GM12878 (cell line): ENCODE results near the gene STAT5B.

Experiments
- BRCA1 ChIP-seq: IDR thresholded peaks from 2 replicates; pipeline ENCODE4 v1.6.1; 2011; ENCODE audit warnings: low read depth, low read length, improper control_type of control experiment
- CTCF ChIP-seq, 3 experiments: IDR thresholded peaks in 2 of 3; conservative IDR thresholded peaks in 1 of 3; 2 replicates each; pipeline ENCODE4 v1.5.1; 2011; ENCODE audit warnings: low read depth in 3 of 3, low read length in 3 of 3, mild to moderate bottlenecking in 3 of 3, control low read depth in 2 of 3, moderate library complexity in 2 of 3, inconsistent platforms in 1 of 3, mixed read lengths in 1 of 3; ENCODE audit not compliant: control insufficient read depth in 2 of 3, insufficient read depth in 1 of 3; ENCODE audit errors: extremely low read depth in 1 of 3
- ETV6 ChIP-seq, 2 experiments: fragments of 450-650 bp in 1 of 2; IDR thresholded peaks in 1 of 2; conservative IDR thresholded peaks in 1 of 2; 2 replicates each; pipeline ENCODE4 v1.6.1; 2014; ENCODE audit warnings: antibody characterized with exemption in 1 of 2, borderline replicate concordance in 1 of 2, low read depth in 1 of 2, mild to moderate bottlenecking in 1 of 2, moderate library complexity in 1 of 2
- IKZF2 ChIP-seq, 2 experiments: fragments of 450-650 bp; IDR thresholded peaks; 2 replicates each; pipeline ENCODE4 v1.6.1; 2017; ENCODE audit warnings: mild to moderate bottlenecking in 2 of 2, moderate library complexity in 2 of 2
- MXI1 ChIP-seq: fragments of 150-350 bp; IDR thresholded peaks from 2 replicates; pipeline ENCODE4 v1.6.1; 2011; ENCODE audit warnings: low read depth, mild to moderate bottlenecking, inconsistent platforms, low read length, improper control_type of control experiment
- POLR2AphosphoS5 ChIP-seq: IDR thresholded peaks from 2 replicates; pipeline ENCODE4 v1.6.1; 2011; ENCODE audit warnings: mild to moderate bottlenecking, low read length, inconsistent platforms
- ZNF274 ChIP-seq: IDR thresholded peaks from one replicate; pipeline ENCODE4 v1.8.0; 2011; ENCODE audit not compliant: insufficient read length, insufficient read depth

- no peak for TF ChIP-seq CTCF (IDR thresholded peaks at IDR 0.05 in 2 of 3, conservative IDR thresholded peaks at IDR 0.05 in 1 of 3; ENCODE audit: control insufficient read depth in 2 of 3, extremely low read depth in 1 of 3, insufficient read depth in 1 of 3, low read depth in 3 of 3, low read length in 3 of 3)
- no peak for TF ChIP-seq ETV6 (conservative IDR thresholded peaks at IDR 0.05 in 1 of 2, IDR thresholded peaks at IDR 0.05 in 1 of 2; ENCODE audit: borderline replicate concordance in 1 of 2, low read depth in 1 of 2)
- TF ChIP-seq IKZF2 (IDR thresholded peaks at IDR 0.05), result no peak
- no peak for TF ChIP-seq BRCA1
- TF ChIP-seq MXI1, result no peak
- TF ChIP-seq POLR2AphosphoS5, result no peak
- no peak for TF ChIP-seq ZNF274
Observed at GRCh38 chr17:42227849-42228700, 48.1 kb downstream of the STAT5B start.
